Vagina (tissue), 2 donors: ENCODE measurements around the gene ZNF880.

Source experiments
- CTCF ChIP-seq, 3 experiments: fragments of 450-650 bp in 2 of 3; fragments of 200-600 bp in 1 of 3; sonication (generic) in 1 of 3; IDR thresholded peaks; one replicate each; pipeline ENCODE4 v1.5.1; 2017 to 2019; ENCODE audit warnings: antibody characterized with exemption in 3 of 3, mild to moderate bottlenecking in 2 of 3, moderate library complexity in 2 of 3
- POLR2A ChIP-seq, 2 donors: fragments of 450-650 bp; IDR thresholded peaks; one replicate each; pipeline ENCODE4 v1.6.1; 2017; ENCODE audit warnings: antibody characterized with exemption in 2 of 2, mild to moderate bottlenecking in 2 of 2, moderate library complexity in 2 of 2
- POLR2AphosphoS5 ChIP-seq, 2 donors: sonication (generic); formaldehyde crosslinking; IDR thresholded peaks; one replicate each; pipeline ENCODE4 v1.9.0; 2017; ENCODE audit warnings: antibody characterized with exemption in 2 of 2, mild to moderate bottlenecking in 2 of 2, low read depth in 1 of 2; ENCODE audit not compliant: insufficient read depth in 1 of 2

DNA sequence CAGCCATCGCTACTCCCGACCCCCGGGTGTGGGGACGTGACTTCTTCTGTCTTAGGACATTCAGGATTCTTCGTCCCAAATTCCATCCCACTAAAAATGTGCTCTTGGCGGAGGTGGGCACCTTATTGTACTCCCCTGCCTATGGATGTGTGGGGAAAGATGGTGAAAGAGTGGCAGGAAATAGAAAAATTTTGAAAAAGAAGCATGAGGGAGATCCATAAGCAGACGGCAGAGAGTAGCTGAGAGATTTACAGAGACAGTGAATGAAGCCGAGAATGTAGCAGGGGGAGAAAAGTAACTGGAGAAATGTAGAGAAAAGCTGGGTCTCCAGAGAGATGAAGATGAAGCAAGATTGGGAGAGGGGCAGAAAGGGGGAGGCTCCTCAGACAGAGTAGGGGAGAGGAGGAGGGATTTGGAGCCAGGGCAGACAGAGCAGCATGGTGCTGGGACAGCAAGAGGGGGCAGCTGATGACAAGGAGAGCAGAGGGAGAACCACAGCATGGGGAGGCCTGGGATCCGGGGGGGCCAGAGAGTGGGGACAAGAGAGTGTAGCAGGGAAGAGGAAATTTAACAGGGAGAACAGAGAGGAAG is 32.8 kb upstream of the ZNF880 start:
- TF ChIP-seq CTCF (IDR thresholded peaks at IDR 0.05) (no peak), POLR2A (IDR thresholded peaks at IDR 0.05) (no peak), POLR2AphosphoS5 (IDR thresholded peaks at IDR 0.05; ENCODE audit: insufficient read depth in 1 of 2, low read depth in 1 of 2) (no peak)
